NK-92 (cell line): ENCODE data around the gene RALGAPB.
A peak's percentile ranks its signal among the peaks of the same experiment; 100 is the strongest.
"Not testable (repeated sequence)": the region's sequence is repeated elsewhere in the genome, so short reads cannot be mapped to it uniquely, and the experiment has no call there.

Source experiments
- DNase-seq: peaks from one replicate; lab custom pipeline; 2025; ENCODE audit not compliant: unreplicated experiment; lab: John Stamatoyannopoulos, UW

The RALGAPB gene

GRCh38 chr20:38446441-38447209 lies 26.0 kb upstream of the RALGAPB start:
- DNase-seq, result peak; percentile 27

DNA sequence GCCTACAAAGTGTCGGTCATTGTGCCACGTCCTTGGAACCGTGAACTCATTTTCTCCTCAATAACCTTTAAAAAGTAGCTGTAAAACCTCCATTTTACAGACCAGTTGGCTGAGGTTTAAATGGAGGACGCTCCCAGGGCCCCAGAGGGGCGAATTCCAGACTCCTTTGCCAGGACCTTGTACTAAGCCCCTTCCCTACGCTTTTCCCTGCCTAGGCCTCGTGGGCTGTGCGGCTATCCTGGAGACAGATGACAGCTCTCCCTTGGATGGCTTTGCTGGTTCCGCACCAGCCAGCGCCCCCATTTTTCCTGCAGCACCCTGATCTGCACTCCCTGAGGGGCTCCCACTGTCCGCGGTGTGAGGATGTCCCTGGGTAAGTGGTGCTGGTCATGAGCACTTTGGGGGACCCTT lies 25.4 kb upstream of the RALGAPB start:
- no peak for DNase-seq

- DNase-seq, result no peak
These were observed 24.5 kb upstream of the RALGAPB start for GRCh38 chr20:38447931-38448675.

DNA sequence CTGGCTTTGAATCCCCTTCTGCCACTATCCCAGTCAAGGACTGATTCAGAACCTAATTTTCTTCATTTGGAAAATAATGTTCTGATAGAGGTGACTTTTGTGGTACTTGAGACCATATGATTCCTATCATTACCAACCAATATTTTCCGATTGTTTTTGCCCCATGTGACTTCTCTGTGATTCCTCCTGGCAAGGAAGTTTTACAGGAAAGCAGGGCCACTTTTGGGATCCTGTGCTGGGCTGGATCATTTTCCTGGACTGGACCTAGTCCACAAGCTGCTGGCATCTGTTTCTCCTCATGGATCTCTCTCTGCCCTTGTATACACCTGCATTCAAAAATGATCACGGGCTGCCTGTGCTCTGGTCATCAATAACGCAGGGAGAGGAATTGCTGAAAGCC lies 23.6 kb upstream of the RALGAPB start:
- no peak for DNase-seq

DNA sequence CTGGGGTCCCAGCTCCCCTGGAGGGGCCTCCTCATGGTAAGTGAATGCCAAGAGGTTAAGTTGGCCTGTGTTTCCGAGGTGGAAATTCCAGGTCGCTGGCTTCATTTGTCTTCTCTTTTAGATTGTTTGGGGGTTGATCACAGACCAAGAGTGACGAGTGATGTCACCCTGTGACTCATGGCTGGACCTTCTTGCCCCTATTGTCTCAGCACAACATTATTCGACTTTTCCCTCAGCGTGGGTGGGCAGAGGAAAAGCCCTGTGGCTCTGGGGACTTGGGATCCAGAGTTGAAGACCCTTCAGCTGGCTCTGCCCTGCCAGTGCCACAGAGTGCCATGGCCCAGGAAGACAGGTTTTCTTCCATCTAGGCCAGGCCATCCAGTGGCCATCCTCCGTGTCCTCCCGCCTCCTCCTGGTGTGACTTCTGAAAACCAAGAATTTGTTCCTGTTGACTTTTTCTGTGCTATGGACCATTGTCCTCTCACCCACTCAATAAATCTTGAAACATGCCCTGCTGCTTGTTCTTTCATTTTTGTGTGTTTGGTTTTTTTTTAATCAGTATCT lies 22.1 kb upstream of the RALGAPB start:
- DNase-seq, result no peak

GRCh38 chr20:38452880-38453624 lies 19.6 kb upstream of the RALGAPB start:
- no peak for DNase-seq

GRCh38 chr20:38453941-38454340 lies 18.7 kb upstream of the RALGAPB start:
- DNase-seq, result no peak

DNA sequence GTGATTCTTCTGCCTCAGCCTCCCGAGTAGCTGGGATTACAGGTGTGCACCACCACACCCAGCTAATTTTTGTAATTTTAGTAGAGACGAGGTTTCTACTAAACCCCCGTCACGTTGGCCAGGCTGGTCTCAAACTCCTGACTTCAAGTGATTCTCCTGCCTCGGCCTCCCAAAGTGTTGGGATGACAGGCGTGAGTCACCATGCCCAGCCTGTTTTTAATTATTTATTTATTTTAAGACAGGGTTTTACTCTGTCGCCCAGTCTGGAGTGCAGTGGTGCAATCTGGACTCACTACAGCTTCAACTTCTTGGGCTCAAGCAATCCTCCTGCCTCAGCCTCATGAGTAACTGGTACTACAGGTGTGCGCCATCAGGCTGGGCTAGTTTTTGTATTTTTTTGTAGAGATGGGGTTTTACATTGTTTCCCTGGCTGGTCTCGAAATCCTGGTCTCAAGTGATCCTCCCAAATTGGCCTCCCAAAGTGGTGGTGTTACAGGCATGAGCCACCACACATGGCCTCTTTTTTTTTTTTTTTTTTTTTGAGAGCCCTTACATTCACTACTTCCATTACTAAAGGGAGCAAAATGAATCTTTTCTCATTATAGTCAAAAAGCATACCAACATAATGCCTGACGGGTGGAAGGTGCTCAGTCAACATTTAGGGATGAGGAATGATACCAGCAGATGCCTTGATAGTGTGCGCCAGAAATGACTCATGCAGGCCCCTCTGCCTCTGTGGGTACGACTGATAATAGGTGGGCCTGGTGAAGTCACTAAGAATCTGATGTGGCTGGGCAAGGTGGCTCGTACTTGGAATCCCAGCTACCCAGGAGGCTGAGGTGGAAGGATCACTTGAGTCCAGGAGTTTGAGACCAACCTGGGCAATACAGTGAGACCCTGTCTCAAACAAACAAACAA lies 17.8 kb upstream of the RALGAPB start:
- DNase-seq, result no peak

DNA sequence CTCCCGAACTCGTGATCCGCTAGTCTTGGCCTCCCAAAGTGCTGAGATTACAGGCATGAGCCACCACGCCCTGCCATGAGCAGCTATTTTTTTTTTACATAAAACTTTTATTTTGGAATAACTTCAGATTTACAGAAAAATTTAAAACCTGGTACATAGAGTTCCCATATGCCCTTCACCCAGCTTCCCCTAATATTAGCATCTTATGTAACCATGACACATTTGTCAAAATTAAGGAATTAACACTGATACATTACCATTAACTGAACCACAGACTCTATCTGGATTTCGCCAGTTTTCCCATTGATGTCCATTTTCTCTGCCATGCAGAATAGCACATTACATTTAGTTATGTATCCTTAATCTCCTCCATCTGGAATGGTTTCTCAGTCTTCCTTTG lies 14.3 kb upstream of the RALGAPB start:
- DNase-seq, result no peak

- DNase-seq, result no peak
These were observed 12.5 kb upstream of the RALGAPB start for GRCh38 chr20:38460040-38460623.

DNA sequence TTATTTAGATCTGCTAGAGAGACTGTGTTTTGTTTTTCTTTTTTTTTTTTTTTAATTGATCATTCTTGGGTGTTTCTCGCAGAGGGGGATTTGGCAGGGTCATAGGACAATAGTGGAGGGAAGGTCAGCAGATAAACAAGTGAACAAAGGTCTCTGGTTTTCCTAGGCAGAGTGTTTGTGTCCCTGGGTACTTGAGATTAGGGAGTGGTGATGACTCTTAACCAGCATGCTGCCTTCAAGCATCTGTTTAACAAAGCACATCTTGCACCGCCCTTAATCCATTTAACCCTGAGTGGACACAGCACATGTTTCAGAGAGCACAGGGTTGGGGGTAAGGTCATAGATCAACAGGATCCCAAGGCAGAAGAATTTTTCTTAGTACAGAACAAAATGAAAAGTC lies 12.0 kb upstream of the RALGAPB start:
- DNase-seq, result not testable (repeated sequence)

DNA sequence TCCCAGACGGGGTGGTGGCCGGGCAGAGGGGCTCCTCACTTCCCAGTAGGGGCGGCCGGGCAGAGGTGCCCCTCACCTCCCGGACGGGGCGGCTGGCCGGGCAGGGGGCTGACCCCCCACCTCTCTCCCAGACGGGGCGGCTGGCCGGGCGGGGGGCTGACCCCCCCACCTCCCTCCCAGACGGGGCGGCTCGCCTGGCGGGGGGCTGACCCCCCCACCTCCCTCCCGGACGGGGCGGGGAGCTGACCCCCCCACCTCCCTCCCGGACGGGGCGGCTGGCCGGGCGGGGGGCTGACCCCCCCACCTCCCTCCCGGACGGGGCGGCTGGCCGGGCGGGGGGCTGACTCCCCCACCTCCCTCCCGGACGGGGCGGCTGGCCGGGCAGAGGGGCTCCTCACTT lies 11.5 kb upstream of the RALGAPB start:
- not testable (repeated sequence) for DNase-seq

- DNase-seq, result not testable (repeated sequence)
These were observed 11.1 kb upstream of the RALGAPB start for GRCh38 chr20:38461569-38461968.

DNA sequence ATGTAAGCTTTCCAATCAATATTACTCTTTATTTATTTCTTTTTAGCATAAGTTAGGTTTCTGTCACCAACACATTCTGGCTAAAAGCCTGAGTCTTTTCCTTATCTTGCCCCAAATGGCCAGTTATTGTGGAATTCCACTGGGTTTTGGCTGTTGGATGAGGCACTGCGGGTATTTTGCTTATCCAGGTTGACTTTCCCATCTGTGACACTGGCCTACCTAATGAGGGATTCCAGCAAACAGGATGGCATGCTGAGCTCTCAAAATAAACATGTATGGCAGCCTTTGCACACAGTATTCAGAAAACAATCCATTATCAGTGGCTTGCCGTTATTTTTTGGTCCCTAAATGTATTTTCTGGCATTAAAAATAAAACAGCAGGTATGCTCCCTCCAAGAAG lies 6.5 kb upstream of the RALGAPB start:
- DNase-seq, result no peak

GRCh38 chr20:38466983-38467382 lies 5.7 kb upstream of the RALGAPB start:
- no peak for DNase-seq

- no peak for DNase-seq
These were observed 1.4 kb upstream of the RALGAPB start for GRCh38 chr20:38471245-38471644.

DNA sequence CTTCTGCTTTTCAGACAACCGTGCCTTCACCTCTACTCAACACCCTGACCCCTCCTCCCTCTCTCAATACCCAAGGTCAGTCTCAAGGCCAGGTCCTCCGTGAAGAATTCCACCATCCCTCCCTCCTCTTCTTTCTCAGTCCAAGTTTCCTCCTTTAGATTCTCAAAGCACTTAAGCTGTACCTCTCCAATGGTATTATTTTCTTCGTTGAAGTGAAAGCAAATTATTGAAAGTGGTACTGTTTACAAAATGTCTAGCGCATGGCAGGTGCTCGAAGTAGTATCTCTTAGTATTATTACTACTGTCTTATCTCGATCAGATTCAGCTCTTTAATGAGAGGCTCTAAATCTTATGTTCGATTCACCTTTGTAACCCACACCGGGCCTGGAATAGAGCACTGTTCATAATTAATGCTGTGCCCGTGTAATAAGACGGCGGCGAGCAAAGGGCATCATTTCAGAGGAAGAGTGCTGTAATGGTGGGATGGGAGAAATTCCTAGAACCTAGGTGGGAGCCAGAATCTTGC lies 593 bp upstream of the RALGAPB start:
- no peak for DNase-seq

DNA sequence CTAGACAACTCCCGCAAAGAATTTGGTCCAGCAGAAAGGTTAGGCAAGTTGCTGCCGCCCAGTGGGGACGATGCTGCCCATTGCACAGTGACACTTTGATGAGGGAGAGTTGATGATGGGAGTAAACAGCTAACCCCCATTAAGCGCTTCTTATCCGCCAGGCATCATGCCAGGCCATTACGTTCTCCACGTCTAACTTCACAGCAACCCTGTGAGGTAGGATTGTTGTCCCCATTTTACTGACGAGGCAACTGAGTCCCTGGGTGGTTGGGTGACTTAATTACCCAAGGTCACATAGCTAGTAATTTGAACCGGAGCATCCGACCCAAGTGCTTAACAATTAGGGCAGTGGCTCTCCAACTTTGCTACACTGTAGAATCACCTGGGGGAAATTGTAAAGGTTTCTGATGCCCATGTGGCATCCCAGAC lies 738 bp downstream of the RALGAPB start:
- no peak for DNase-seq

DNA sequence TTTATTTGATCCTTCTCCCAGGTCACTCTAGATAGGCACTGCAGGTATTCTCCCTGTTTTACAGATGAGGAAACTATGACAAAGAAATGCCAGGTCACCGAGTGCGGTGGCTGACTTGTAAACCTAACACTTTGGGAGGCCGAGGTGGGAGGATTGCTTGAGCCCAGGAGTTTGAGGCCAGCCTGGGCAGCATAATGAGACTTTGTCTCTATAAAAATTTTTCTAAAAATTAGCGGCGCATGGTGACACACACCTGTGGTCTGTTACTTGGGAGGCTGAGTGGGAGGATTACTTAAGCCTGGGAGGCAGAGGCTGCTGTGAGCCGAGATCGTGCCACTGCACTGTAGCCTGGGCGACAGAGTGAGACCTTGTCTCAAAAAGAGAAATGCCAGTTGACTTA lies 5.1 kb downstream of the RALGAPB start:
- no peak for DNase-seq

- no peak for DNase-seq
These were observed 7.0 kb downstream of the RALGAPB start for GRCh38 chr20:38479596-38479995.
